Neural progenitor cell (in vitro differentiated cells): Measurements from ENCODE around the gene SH3PXD2B.

Experiments used
- EZH2 ChIP-seq: fragments of 200-600 bp; sonication (generic); IDR thresholded peaks from 2 replicates; pipeline ENCODE4 v1.6.1; 2017; ENCODE audit warnings: antibody characterized with exemption, mild to moderate bottlenecking, moderate library complexity
- EZH2phosphoT487 ChIP-seq: fragments of 200-600 bp; sonication (generic); IDR thresholded peaks from 2 replicates; pipeline ENCODE4 v1.6.1; 2017; ENCODE audit warnings: antibody characterized with exemption
- TF ChIP-seq, protein P1 (sequence below): fragments of 200-600 bp; sonication (generic); IDR thresholded peaks from 2 replicates; pipeline ENCODE4 v1.5.1; 2017; ENCODE audit warnings: antibody characterized with exemption, mild to moderate bottlenecking

DNA sequence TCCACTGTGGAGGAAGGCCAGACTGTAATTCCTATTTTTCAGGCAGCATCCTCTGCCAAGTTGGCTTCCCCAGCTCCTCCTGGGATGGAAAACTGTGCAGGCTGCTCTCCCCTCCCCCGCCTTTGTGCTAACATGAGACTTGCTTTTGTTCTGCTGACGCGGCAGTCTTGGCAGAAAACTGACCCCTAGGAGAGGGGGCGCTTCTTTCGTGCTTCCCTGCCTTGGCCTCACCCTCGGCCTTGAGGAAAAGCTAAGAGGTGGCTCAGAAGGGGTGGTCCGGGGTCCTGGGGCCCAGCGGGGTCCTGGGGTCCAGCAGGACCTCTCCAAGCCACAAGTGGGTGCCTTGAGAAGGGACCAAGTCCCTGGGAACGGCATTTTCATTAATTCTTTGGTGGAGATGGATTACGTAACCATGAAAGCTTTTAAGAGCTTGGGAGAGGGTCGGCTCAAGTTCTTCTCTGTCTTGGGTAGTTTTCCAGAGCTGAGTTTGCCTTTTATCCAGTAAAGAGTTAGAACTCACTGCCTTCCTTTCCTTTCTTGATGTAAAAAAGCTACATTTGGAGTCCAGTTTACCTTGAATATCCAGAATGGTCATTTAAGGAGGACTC, 51.0 kb downstream of the SH3PXD2B start:
- TF ChIP-seq, protein P1, sequence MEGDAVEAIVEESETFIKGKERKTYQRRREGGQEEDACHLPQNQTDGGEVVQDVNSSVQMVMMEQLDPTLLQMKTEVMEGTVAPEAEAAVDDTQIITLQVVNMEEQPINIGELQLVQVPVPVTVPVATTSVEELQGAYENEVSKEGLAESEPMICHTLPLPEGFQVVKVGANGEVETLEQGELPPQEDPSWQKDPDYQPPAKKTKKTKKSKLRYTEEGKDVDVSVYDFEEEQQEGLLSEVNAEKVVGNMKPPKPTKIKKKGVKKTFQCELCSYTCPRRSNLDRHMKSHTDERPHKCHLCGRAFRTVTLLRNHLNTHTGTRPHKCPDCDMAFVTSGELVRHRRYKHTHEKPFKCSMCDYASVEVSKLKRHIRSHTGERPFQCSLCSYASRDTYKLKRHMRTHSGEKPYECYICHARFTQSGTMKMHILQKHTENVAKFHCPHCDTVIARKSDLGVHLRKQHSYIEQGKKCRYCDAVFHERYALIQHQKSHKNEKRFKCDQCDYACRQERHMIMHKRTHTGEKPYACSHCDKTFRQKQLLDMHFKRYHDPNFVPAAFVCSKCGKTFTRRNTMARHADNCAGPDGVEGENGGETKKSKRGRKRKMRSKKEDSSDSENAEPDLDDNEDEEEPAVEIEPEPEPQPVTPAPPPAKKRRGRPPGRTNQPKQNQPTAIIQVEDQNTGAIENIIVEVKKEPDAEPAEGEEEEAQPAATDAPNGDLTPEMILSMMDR, result no peak
- no peak for TF ChIP-seq EZH2
- no peak for TF ChIP-seq EZH2phosphoT487
